ENCODE measurements around the gene TPST2. TPM values are rescaled to one million over a fixed set of nuclear protein-coding genes. Genes with fewer than 3 reads are reported as not detected.
A peak's percentile ranks its signal among the peaks of the same experiment; 100 is the strongest.

Gene TPST2
- total RNA-seq, 1 experiment from 2014 or later: 17.3 TPM

DNA sequence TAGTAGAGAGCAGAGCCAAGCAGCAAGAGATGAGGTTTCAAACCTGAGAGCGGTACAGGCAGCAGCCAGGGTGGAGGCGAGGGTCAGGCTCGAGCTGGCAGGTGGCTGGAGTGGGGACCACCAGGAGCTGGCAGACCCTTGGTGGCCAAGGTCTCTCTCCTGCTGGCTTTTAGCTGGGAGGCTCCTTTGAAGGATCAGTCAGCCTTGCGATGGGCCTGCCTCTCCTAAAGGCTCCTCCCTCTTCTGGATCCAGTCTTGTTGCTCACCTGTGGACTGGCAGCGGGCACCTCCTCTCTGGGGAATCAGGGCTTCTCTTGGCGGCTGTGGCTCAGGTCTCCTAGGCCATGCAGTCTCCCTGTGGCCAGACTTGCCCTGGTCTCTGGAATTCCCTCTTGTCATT lies 24.8 kb downstream of the TPST2 start:
- in situ Hi-C loops (cut with HindIII; ENCODE audit: low pct_unique_long_range_greater_than_20kb, low sequenced_read_pairs): no loop called here
- no peak for DNase-seq (ENCODE audit: low read depth)

DNA sequence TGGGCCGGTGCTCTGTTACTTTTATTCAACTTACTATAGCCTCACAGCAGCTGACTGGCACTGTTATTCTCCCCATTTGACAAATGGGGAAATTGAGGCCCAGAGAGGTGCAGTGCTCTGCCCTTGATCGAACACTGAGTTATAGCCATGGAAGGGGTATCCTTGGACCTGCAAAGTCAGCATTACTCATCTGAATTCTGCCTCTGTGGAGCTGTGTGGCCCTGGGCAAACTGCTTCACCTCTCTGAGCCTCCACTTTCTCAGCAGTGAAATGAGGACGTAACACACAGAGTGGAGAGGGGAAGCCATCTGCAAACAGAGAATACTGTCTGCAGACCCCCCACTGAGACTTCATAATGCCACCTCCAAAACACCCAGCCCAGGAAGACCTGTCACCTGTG lies 25.3 kb downstream of the TPST2 start:
- DNase-seq (ENCODE audit: low read depth): no peak
- in situ Hi-C loops (cut with HindIII; ENCODE audit: low pct_unique_long_range_greater_than_20kb, low sequenced_read_pairs): no loop called here

DNA sequence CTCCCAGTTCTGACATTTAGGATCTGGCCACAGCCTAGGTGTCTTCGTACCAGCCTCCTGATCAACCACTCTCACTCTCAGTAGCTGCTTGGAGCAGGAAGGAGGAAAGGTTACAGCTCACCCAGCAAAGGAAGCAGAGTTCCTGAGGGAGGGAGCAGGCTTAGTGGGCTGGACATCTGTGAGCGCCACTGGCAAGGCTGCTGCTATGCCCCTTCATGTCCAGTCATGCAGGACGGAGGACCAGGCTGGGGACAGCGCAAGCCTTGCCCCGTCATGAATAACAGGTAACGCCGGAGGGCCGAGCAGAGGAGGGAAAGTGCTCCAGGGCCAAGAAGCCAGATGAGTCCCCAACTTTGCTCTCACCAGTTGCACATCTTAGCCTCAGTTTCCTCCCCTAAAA lies 25.8 kb downstream of the TPST2 start:
- DNase-seq (ENCODE audit: low read depth): no peak
- in situ Hi-C loops (cut with HindIII; ENCODE audit: low pct_unique_long_range_greater_than_20kb, low sequenced_read_pairs): no loop called here

DNA sequence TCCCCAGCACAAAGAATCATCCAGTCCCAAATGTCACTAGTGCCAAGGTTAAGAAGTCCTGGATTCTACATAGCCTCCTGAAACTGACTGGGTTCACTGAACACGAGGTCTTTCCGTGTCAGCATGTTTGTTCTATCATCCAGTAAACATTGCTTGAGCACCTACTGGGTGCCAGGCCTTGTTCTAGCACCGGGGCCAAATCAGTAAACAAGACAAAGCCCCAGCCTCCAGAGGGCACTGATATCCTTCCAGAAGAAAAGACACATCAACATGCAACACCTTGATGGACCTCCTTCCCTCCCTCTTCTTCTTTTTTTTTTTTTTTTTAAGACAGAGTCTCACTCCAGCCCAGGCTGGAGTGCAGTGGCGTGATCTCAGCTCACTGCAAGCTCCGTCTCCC lies 26.9 kb downstream of the TPST2 start:
- no peak for DNase-seq (ENCODE audit: low read depth)
- in situ Hi-C loops (cut with HindIII; ENCODE audit: low pct_unique_long_range_greater_than_20kb, low sequenced_read_pairs): no loop called here

DNA sequence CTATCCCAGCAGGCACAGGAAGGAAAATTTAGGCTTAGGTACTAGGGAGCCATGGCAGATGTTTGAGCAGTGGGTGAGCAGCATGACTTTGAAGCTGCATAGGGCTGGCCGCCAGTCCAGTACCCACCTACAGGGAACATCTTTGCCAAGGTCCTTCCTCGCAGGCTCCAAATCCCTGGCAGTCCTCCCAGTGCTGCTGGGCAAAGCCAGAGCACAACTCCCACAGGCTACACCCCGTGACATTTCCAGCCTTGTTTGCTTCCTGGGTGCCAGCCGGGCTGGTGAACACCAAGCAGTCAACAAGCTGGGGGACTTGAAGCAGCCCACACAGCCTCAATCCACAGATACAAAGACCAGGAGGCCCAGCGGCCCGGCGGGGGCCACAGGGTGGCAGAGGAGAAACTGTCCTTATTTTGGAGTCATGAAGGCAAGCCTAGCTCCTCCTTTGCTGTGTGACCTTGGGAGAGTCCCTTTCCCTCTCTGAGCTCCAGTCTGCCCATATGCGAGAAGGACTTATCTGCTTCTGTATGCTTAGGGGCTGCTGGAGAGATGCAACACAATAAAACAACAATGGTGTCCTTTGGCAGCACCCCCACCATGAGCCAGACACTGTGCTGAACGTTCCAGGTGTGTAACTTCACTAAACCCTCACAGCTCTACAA lies 28.0 kb downstream of the TPST2 start:
- in situ Hi-C loops (cut with HindIII; ENCODE audit: low pct_unique_long_range_greater_than_20kb, low sequenced_read_pairs): no loop called here
- DNase-seq (ENCODE audit: low read depth): no peak

DNA sequence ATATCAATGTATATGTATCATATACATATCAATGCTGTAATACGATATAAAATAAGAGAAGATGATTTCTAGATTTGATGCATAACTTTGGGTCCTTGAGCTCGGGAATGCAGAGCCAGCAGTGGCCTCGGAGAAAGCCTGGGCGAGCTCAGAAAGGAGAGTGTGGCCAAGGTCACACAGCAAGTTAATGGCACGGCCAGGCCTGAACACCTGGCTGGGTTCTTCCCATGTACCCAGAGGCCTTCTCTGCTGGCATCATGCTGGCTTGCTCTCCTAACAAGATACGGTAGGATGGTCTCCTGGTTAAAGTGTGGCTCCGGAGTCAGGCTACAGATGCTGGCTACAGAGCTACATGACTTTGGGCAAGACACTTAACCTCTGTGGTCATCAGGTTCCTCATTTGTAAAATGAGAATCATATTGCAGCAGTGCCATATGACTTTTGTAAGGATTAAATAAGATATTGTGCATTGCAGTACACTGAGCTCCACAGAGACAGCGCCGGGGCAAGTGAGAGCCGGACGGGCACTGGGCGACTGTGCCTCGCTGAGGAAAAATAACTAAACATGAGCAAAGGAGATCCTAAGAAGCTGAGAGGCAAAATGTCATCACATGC lies 29.9 kb downstream of the TPST2 start:
- DNase-seq (ENCODE audit: low read depth): no peak
- in situ Hi-C loops (cut with HindIII; ENCODE audit: low pct_unique_long_range_greater_than_20kb, low sequenced_read_pairs): no loop called here

DNA sequence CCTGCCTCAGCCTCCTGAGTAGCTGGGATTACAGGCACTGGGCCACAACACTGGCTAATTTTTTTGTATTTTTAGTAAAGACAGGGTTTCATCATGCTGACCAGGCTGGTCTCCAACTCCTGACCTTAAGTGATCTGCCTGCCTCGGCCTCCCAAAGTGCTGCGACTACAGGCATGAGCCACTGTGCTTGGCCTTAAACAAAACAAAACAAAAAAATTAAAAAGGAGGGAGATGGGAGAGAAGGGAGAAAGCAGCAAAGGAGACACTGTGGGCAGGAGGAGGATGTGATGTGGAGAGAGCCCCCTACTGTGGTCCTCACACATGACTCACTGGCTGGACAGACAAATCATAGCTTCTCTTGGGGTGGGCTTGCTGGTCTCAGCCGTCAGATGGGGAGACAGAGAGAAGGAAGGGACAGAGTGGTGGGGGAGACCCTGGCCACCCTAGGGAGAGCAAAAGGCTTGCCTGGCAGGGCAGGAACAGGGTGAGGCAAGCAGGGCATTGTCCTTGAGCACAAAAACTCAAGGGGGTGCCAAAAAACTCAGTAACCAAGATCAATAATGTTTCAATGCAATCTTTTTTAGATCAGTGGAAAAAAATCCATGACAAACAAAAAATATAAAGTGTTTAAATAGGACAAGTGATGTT lies 31.6 kb downstream of the TPST2 start:
- in situ Hi-C loops (cut with HindIII; ENCODE audit: low pct_unique_long_range_greater_than_20kb, low sequenced_read_pairs): no loop called here
- DNase-seq (ENCODE audit: low read depth): no peak

DNA sequence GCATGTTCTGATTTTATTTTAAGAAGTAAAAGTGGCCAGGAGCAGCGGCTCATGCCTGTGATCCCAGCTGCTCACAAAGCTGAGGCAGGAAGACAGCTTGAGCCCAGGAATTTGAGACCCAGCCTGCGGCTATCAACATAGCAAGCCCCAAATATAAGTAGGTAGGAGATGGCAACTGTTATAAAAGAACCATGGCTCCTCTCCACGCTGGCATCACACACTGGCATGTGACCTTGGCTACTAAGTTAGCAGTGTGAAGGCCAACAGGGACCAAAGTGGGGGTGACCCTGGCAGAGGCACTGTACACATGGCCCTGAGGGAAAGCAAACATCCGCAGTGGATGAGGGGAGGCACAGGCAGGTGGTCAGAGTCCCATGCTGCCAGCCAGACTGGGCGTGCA lies 33.0 kb downstream of the TPST2 start:
- in situ Hi-C loops (cut with HindIII; ENCODE audit: low pct_unique_long_range_greater_than_20kb, low sequenced_read_pairs): no loop called here
- DNase-seq (ENCODE audit: low read depth): no peak

DNA sequence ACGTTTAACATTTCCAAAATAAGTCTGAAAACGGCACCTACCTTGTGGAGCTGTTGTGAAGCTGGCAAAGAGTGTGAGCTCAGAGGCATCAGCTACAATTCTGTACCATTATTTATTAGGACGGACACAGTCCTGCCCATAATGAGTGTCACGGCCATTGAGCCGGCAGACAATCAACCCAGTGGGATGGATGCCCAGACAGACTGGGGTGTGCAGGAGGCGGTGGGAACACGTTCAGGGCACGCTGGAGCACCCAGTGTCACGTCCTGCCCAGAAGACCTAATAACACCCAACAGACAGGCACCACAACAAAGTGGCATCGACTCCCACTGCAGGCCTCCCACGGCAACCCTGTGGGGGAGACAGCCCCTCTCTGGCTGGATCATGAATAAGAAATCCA lies 34.5 kb downstream of the TPST2 start:
- in situ Hi-C loops (cut with HindIII; ENCODE audit: low pct_unique_long_range_greater_than_20kb, low sequenced_read_pairs): no loop called here
- no peak for DNase-seq (ENCODE audit: low read depth)

DNA sequence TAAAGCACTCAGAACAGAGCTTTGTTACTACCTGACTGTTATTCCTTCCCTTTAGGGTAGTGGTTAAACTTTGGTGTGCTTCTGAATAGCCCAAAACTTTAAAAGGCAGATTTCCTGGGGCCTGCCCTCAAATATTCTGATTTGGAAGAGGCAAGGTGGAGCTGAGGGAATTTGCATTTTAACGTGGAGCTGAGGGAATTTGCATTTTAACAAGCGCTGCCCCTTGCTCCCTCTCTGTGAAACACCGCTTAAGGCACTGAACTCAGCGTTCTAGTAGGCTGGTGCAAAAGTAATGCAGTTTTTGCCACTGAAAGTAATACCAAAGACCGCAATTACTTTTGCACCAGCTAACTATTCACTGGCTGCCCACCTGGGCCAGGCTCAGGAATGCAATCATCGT lies 35.0 kb downstream of the TPST2 start:
- DNase-seq (ENCODE audit: low read depth): no peak
- in situ Hi-C loops (cut with HindIII; ENCODE audit: low pct_unique_long_range_greater_than_20kb, low sequenced_read_pairs): no loop called here

DNA sequence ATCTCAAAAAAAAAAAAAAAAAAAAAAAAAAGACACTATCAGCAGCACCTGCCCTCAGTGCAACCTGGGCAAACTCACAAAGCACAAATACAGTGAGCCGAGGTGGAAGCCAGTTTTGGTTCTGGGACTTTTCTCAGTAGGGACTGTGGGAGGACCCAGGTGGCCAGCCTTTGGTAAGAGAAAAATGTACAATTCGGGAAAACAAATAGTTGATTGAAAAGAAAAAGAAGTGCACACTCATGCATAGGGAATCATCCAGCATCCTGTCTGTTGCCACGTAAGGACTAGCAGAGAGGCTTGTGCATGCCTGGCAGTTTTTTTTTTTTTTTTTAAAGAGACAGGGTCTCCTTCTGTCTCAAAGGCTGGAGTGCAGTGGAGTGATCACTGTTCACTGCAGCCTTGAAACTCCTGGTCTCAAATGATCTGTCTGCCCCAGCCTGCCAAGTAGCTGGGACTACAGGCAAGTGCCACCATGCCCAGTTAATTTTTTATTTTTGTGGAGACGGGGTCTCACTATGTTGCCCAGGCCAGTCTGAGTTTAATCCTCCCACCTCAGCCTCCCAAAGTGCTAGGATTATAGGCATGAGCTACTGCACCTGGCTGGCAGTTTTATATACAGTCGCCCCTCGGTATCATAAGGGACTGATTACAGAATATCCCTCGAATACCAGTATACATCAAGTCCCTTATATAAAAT lies 36.7 kb downstream of the TPST2 start:
- in situ Hi-C loops (cut with HindIII; ENCODE audit: low pct_unique_long_range_greater_than_20kb, low sequenced_read_pairs): no loop called here
- DNase-seq (ENCODE audit: low read depth): peak; percentile 70

DNA sequence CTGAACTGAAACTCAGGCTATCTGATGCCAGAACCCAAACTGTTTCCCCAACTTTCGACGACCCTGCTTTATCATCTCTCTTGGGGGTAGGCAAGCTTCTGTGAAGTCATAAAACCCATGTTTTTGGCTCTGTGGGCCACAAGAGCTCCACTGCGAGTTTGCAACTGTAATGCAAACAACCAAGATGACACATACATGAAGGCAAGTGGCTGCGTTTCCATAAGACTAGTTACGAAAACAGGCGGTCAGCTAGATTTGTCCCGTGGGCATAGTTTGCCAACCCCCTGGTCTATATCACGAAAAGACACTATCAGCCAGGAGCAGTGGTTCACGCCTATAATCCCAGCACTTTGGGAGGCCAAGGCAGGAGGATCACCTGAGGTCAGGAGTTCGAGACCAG lies 37.5 kb downstream of the TPST2 start:
- in situ Hi-C loops (cut with HindIII; ENCODE audit: low pct_unique_long_range_greater_than_20kb, low sequenced_read_pairs): no loop called here
- DNase-seq (ENCODE audit: low read depth): no peak

DNA sequence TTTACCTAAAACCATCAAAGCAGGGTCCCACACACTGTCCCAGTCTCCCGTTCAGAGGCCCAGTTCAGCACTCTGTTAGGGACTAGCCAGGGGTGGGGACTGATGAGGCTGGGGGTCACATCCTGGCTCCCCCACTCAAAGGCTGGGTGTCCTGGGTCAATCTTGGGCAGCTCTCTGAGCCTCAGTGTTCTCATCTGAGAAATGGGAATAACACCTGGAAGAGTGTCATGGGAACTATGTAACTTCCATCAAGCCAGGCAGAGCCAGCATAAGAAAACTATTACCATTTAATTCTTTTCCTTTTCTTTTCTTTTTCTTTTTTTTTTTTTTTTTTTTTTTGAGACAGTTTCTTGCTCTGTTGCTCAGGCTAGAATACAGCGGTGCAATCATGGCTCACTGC lies 38.4 kb downstream of the TPST2 start:
- DNase-seq (ENCODE audit: low read depth): no peak
- in situ Hi-C loops (cut with HindIII; ENCODE audit: low pct_unique_long_range_greater_than_20kb, low sequenced_read_pairs): no loop called here

DNA sequence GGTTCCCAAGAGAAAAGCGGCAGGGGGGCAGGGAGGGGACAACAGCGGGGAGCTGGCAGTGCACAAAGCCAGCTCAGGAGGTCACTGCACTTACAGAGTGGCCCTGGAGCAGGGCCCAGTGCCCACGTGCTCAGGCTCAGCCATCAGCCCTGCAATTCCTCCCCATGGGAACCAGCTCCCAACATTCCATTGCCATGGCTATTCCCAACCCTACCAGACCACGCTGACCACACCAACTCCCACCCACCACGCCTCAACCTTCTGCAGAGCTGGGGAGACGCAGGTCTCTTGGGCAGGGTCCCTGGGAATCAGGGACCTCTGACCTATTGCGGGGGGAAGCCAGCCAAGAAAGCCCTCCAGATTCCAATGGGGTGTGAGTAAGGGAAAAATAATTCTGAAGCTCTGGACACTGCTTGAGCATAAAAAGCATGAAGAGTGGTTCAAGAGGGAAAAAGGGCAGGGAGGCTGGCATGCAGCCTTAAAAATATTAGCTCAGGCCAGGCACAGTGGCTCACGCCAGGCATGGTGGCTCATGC lies 39.4 kb downstream of the TPST2 start:
- in situ Hi-C loops (cut with HindIII; ENCODE audit: low pct_unique_long_range_greater_than_20kb, low sequenced_read_pairs): no loop called here
- DNase-seq (ENCODE audit: low read depth): peak; percentile 85

DNA sequence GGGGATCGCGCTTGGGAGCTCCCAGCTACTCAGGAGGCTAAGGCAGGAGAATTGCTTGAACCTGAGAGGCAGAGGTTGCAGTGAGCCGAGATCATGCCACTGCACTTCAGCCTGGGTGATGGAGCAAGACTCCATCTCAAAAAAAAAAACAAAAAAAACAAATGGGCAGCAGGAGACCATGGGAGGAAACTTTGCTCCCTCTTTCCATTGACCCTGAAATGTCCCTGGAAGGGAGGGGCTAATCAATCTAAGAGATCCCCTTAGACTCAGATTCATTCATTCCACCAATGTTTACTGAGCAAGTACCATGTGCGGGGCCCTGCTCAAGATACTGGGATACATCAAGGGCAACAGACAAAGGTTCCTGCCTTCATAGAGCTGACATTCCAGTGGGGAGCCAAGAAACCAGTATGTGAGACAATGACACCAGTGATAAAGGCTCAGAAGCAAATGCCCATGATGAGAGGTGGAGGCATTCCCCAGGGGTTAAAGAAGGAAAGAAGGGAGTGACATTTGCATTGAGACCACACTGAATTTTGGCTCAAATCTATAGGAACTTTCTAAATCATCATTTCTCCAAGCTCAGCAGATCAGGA lies 39.9 kb downstream of the TPST2 start:
- in situ Hi-C loops (cut with HindIII; ENCODE audit: low pct_unique_long_range_greater_than_20kb, low sequenced_read_pairs): no loop called here
- DNase-seq (ENCODE audit: low read depth): no peak

DNA sequence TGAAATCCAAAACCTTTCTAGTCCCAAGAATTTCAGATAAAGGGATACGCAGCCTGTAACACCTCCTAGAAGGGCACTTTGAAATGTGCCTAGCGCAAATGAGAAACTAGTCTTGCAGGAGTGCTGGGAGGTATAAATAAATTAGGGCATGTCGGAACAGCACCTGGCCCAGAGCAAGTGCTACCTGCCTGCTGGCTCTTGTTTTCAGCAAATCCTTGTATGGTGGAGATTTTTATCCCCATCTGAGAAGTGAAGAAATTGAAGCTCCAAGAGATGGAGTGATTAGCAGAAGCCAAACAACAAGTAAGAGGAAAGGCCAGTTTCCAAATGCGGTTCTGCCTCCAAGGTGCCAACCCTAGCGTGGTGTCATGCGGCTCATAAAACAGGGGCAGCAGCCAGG lies 40.9 kb downstream of the TPST2 start:
- no peak for DNase-seq (ENCODE audit: low read depth)
- in situ Hi-C loops (cut with HindIII; ENCODE audit: low pct_unique_long_range_greater_than_20kb, low sequenced_read_pairs): no loop called here

DNA sequence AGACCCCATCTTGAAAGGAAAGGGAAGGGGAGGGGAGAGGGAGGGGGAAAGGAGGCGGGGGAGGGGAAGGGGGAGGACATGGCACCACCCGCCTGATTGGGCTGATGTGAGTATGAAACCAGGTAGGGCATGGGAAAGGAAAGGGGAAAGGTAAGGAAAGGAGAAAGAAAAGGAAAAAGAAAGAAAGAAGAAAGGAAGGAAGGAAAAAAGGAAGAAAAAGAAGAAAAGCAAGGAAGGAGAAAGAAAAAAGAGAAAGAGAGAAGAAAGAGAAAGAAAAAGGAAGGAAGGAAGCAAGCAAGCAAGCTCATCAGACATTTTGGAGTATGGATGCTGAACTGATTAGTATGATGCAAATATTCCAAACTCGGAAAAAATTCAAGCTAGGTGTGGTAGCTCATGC lies 41.6 kb downstream of the TPST2 start:
- in situ Hi-C loops (cut with HindIII; ENCODE audit: low pct_unique_long_range_greater_than_20kb, low sequenced_read_pairs): no loop called here
- DNase-seq (ENCODE audit: low read depth): no peak

DNA sequence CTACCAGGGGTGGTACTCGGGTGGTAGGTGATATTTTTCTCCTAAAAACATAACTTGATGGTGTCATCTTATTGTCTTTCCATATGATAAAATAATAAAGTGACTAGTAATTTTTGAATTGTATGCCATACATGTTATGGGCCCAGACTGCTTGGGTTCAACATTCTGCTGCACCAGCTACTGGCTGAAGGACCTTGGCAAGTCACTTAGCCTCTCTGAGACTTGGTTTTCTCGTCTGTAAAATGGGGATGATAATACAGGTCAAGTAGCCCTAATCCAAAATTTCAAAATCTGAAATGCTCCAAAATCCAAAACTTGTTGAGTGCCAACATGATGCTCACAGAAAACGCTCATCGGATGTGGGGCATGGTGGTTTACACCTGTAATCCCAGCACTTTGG lies 42.1 kb downstream of the TPST2 start:
- no peak for DNase-seq (ENCODE audit: low read depth)
- in situ Hi-C loops (cut with HindIII; ENCODE audit: low pct_unique_long_range_greater_than_20kb, low sequenced_read_pairs): no loop called here

DNA sequence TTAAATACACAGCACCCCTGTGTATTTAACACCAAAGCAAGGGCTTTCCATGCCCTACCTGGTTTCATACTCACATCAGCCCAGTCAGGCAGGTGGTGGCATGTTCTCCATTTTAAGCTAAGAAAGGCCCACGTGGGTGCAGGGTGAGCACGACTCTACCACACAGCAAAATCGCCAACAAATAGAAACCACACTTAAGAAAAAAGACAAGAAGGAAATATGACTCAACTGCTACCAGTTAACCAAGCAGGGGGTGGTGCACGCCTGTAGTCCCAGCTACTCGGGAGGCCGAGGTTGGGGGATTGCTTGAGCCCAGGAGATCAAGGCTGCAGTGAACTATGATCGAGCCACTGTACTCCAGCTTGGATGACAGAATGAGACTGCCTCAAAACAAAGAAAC lies 42.5 kb downstream of the TPST2 start:
- in situ Hi-C loops (cut with HindIII; ENCODE audit: low pct_unique_long_range_greater_than_20kb, low sequenced_read_pairs): no loop called here

More for the DNA sequence above, 42.5 kb downstream of the TPST2 start:
- no peak for DNase-seq (ENCODE audit: low read depth)

Data from Caki2 (cell line).